Measurements from ENCODE around the gene OGDH.
"Not testable (repeated sequence)": the region's sequence is repeated elsewhere in the genome, so short reads cannot be mapped to it uniquely, and the experiment has no call there.

Gene OGDH

GRCh38 chr7:44707558-44708230, 101.3 kb downstream of the OGDH start:
- DNase-seq (ENCODE audit: low spot score), result no peak

GRCh38 chr7:44709011-44709915, 102.8 kb downstream of the OGDH start:
- DNase-seq (ENCODE audit: low spot score), result no peak

GRCh38 chr7:44709945-44710596, 103.6 kb downstream of the OGDH start:
- DNase-seq (ENCODE audit: low spot score), result no peak

- DNase-seq (ENCODE audit: low spot score), result no peak
Observed at GRCh38 chr7:44711528-44711927, 105.1 kb downstream of the OGDH start.

GRCh38 chr7:44712012-44712411, 105.6 kb downstream of the OGDH start:
- no peak for DNase-seq (ENCODE audit: low spot score)

GRCh38 chr7:44713141-44713540, 106.7 kb downstream of the OGDH start:
- DNase-seq (ENCODE audit: low spot score), result no peak

GRCh38 chr7:44713680-44714335, 107.4 kb downstream of the OGDH start:
- no peak for DNase-seq (ENCODE audit: low spot score)

GRCh38 chr7:44716205-44716604, 109.8 kb downstream of the OGDH start:
- no peak for DNase-seq (ENCODE audit: low spot score)

GRCh38 chr7:44720301-44720700, 113.9 kb downstream of the OGDH start:
- no peak for DNase-seq (ENCODE audit: low spot score)

- no peak for DNase-seq (ENCODE audit: low spot score)
Observed at GRCh38 chr7:44724276-44724675, 117.8 kb downstream of the OGDH start.

GRCh38 chr7:44726250-44726649, 119.8 kb downstream of the OGDH start:
- not testable (repeated sequence) for DNase-seq (ENCODE audit: low spot score)

GRCh38 chr7:44727158-44727936, 120.9 kb downstream of the OGDH start:
- DNase-seq (ENCODE audit: low spot score), result no peak

GRCh38 chr7:44727937-44728262, 121.5 kb downstream of the OGDH start:
- no peak for DNase-seq (ENCODE audit: low spot score)

GRCh38 chr7:44729949-44730590, 123.6 kb downstream of the OGDH start:
- no peak for DNase-seq (ENCODE audit: low spot score)

- not testable (repeated sequence) for DNase-seq (ENCODE audit: low spot score)
Observed at GRCh38 chr7:44732971-44733370, 126.5 kb downstream of the OGDH start.

GRCh38 chr7:44733708-44734481, 127.5 kb downstream of the OGDH start:
- DNase-seq (ENCODE audit: low spot score), result no peak

- no peak for DNase-seq (ENCODE audit: low spot score)
Observed at GRCh38 chr7:44735403-44736165, 129.2 kb downstream of the OGDH start.

GRCh38 chr7:44736896-44737295, 130.5 kb downstream of the OGDH start:
- no peak for DNase-seq (ENCODE audit: low spot score)

GRCh38 chr7:44738051-44738723, 131.8 kb downstream of the OGDH start:
- DNase-seq (ENCODE audit: low spot score), result no peak

All from left forelimb (tissue), 1 donor.